ENCODE data around the gene ZNF780A. TPM values are rescaled to one million over a fixed set of nuclear protein-coding genes. Genes with fewer than 3 reads are reported as not detected.

ZNF780A gene
- polyA plus RNA-seq, 1 donor from 2014 or later: 7.4 TPM

DNA sequence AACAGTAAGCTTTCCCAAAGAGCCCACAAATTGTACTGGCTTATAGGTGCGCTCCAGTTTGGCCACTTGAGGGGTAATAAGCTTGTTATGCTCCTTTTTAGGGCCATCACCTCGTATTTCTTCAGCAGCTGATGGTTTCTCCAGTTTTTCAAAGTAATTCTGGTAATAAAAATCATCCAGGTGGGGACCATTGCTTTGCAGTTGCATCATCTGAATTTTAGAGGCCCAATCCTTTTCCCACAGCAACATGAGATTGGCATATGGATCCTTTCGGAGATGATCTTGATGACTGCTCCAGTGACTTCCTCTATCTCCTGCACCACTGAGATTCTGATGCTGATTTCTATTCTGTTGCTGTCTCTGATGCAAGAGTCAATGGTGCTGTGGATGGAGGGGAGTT is 66.8 kb downstream of the ZNF780A start:
- Histone ChIP-seq H3K79me2 (replicated peaks; ENCODE audit: insufficient read depth, low read length) (no peaks in the 10 kb centered on the region), H3K4me2 (ENCODE audit: low read length) (no peak overlapping the region), H3K9me2 (ENCODE audit: insufficient read depth, low read length) (no peaks in the 10 kb centered on the region), H3K27ac (ENCODE audit: low read length) (no peak overlapping the region), H3K9ac (ENCODE audit: low read length) (no peak overlapping the region), H2AFZ (ENCODE audit: low read depth, low read length) (no peak overlapping the region), H3K9me3 (ENCODE audit: low read length) (peaks cover 24% of the 10 kb centered on the region), H3F3A (ENCODE audit: insufficient read depth, low read length, poor library complexity, severe bottlenecking) (no peaks in the 10 kb centered on the region), H3K4me3 (ENCODE audit: low read length) (no peak overlapping the region), H3K36me3 (ENCODE audit: insufficient read depth, low read length) (no peaks in the 10 kb centered on the region), H3K27me3 (ENCODE audit: insufficient read depth, low read depth, low read length) (no peaks in the 10 kb centered on the region), H4K20me1 (ENCODE audit: insufficient read depth) (no peaks in the 10 kb centered on the region)
- TF ChIP-seq TAF1 (IDR thresholded peaks at IDR 0.05; ENCODE audit: low read depth) (no peak), SMC3 (conservative IDR thresholded peaks at IDR 0.05; ENCODE audit: poor library complexity) (no peak), REST (IDR thresholded peaks at IDR 0.05; ENCODE audit: borderline replicate concordance) (no peak), EZH2 (IDR thresholded peaks at IDR 0.05; ENCODE audit: borderline replicate concordance, insufficient read depth, low read length, poor library complexity, severe bottlenecking) (no peak), POLR2AphosphoS5 (IDR thresholded peaks at IDR 0.05) (no peak), MXI1 (conservative IDR thresholded peaks at IDR 0.05; ENCODE audit: poor library complexity, severe bottlenecking) (no peak), RAD21 (conservative IDR thresholded peaks at IDR 0.05) (no peak), EP300 (conservative IDR thresholded peaks at IDR 0.05; ENCODE audit: poor library complexity, severe bottlenecking) (no peak)
- TF ChIP-seq, protein P1, sequence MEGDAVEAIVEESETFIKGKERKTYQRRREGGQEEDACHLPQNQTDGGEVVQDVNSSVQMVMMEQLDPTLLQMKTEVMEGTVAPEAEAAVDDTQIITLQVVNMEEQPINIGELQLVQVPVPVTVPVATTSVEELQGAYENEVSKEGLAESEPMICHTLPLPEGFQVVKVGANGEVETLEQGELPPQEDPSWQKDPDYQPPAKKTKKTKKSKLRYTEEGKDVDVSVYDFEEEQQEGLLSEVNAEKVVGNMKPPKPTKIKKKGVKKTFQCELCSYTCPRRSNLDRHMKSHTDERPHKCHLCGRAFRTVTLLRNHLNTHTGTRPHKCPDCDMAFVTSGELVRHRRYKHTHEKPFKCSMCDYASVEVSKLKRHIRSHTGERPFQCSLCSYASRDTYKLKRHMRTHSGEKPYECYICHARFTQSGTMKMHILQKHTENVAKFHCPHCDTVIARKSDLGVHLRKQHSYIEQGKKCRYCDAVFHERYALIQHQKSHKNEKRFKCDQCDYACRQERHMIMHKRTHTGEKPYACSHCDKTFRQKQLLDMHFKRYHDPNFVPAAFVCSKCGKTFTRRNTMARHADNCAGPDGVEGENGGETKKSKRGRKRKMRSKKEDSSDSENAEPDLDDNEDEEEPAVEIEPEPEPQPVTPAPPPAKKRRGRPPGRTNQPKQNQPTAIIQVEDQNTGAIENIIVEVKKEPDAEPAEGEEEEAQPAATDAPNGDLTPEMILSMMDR (IDR thresholded peaks at IDR 0.05; ENCODE audit: poor library complexity, severe bottlenecking): no peak

Other genes with a start within 250 kb of the ZNF780A start
- 79.6 and 84.7 TPM in 2 replicates for gene FBL, start 244.6 kb downstream of the ZNF780A start, polyA plus RNA-seq
- gene FCGBP, start 156.3 kb downstream of the ZNF780A start, polyA plus RNA-seq: 0.26 and 0.36 TPM in 2 replicates
- 151 and 163 TPM in 2 replicates for gene PSMC4, start 119.8 kb downstream of the ZNF780A start, polyA plus RNA-seq
- gene ZNF546, start 93.9 kb downstream of the ZNF780A start, polyA plus RNA-seq: 4.6 and 8.0 TPM in 2 replicates
- gene ZNF780B, start 34.7 kb downstream of the ZNF780A start, polyA plus RNA-seq: 28.8 and 30.8 TPM in 2 replicates
- gene MAP3K10, start 100.5 kb upstream of the ZNF780A start, polyA plus RNA-seq: 18.3 and 21.1 TPM in 2 replicates
- gene TTC9B, start 127.4 kb upstream of the ZNF780A start, polyA plus RNA-seq: 111 and 132 TPM in 2 replicates
- gene CCNP, start 135.7 kb upstream of the ZNF780A start, polyA plus RNA-seq: 0.30 and 0.32 TPM in 2 replicates
- gene AKT2, start 194.4 kb upstream of the ZNF780A start, polyA plus RNA-seq: 131 and 132 TPM in 2 replicates

Measured in neural cell (in vitro differentiated cells).